GM19397 (cell line): ENCODE data around the gene AATK.

Source experiments
- ATAC-seq: cut with Tn5 transposase; IDR thresholded peaks from one replicate; pipeline ENCODE4 v1.9.1; 2021; ENCODE audit warnings: mild to moderate bottlenecking, moderate library complexity; ENCODE audit not compliant: unreplicated experiment

Gene AATK

DNA sequence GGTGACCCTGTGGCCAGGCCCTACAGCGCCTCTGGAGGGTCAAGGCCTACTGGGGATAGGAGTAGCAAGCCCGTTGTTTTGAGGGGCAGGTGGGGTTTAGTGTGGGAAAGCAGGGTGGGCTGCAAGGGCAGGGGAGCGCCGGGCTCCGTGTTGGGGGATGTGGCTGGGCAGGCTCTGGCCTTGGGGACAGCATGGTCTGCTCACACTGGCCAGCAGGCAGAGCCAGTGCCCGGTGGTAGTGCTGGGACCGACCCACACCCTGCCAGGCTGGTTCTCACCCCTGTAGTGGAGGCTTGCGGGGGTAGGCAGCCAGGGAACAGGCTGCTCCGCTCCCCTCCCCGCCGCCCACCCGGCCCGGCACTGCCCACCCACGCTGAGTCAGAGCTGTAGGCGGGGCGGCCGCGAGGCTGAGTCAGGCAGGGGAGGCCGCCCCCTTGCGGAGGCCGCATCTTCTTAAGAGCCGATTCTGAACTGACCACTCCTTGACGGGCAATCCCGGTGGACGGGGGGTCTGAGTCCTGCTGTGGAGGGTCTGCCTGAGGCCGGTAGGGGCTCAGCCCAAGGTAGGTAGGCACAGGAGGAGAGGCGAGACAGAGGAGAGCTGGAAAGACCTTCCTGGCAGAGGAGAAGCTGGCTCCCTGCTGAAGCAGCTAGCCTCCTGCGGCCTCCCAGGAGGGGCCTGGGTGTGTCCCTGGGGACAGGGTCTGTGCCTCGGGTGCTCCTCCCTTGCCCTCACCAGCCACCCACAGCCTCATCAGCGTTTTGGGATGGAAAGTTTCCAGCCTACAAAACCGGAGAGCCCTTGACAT is 68.7 kb downstream of the AATK start:
- ATAC-seq = no peak

DNA sequence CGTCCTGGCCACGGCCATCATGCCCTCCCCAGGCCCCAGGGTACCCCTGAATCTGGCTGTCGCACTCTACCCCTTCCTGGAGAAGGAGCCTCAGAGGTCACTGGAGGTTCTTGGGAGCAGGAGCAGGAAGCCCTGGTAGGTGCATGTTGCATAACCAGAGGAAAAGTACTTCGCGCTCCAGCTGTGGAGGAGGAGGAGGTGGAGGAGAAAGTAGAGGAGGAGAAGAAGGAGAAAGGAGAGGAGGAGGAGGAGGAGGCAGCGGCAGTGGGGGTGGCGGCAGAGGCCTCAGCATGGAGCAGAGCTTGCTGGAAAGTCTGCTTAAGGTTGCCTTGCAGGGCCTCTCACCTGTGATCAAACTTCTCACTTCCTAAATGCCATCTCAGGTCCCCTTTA is 69.3 kb downstream of the AATK start:
- no peak for ATAC-seq

DNA sequence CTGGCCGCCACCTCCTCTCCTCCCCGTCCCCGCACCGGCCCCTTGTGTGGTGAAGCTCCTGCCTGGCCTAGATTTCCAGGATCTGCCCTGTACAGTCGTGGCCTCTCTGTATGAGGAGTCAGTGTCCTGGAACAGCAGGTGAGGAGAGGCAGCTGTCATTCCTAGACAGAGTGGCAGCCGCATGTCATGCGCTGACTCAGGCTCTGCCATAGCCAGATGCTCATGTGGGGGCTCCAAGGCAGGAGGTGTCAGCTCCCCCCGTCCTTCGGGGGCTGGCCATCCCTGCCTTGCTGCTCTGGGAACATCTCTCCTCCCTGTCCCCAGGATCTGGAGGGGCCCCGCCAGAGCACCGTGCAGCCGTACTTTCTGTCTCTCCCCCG is 70.6 kb downstream of the AATK start:
- ATAC-seq = no peak

DNA sequence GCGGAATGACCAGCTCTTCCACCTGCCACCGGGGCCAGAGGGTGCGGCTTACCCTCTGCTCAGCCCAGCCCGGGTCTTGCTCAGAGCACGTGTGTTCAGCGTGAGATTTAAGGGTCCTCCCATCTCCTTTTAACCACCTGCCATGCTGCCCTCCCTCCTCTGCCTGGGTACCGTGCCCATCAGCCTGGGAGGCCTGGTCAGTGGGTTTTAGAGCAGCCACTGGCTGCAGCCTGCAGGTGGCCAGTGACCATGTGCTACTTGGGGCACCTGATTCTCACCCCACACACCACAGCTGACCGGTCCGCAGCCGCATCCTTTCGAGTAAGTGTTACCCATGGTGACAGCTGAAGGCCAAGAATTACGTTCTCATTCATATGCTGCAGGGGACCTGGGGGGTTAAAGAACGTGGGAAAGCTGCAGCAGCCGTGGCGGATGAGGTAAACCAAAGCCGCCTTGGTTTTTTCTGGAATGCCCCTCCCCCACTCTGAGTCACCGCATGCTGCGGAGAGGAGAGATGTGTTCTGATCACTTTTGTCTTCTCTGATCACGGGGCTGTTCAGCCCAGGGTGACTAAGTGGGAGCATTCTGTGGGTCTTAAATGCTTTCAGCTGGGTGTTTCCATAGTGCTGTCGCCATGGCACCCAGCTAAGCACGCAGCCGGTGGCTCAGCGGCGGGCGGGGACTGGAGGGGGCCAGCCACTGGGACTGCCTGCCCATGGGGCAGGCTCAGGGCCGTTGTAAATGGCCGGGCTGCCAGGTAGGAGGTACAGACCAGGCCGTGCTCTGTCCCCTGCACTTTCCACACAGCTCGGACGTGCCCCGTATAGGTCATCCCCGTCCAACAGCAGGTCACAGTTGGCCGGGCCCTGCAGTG is 71.3 kb downstream of the AATK start:
- ATAC-seq = no peak

DNA sequence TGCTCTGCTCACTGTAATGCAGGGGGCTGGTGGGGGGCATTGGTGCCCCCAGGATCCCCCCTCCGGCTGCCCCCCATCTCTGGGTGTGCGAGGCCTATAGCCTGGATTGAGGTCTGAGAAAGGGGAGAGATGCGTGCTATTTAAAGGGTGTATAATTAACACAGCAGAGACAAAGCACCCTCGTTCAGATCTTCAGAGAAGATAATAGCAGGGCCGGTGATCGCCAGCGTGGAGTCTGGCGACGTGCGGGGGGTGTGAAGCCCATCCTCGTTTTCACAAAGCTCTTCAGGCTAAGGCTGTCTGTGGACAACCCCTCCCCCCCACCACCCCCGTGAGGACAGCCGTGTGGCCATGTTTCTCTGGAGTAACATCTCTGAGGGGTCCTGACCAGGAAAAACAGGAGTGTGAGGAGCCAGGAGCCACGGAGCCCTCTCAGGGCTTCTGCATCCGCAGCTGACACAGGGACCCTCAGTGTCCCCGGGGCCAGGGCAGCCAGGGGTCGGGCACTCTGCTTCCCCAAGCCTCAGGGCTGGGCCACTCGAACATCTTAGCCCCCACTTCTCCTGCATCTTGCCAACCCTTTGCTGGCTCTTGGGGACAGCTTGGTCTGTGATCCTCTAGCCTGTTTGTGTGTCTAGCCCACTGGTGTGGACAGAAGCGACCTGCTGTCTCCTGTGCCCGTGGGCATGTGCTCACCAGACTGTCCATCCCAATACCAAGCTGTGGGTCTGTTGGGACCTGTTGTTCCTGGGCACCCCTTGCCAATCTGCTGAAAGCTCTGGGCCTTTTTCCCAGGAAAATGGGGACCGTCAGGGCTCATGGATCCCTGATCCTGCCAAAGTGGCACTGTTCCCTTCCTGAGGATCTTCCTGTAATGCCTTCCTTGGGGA is 72.2 kb downstream of the AATK start:
- no peak for ATAC-seq

DNA sequence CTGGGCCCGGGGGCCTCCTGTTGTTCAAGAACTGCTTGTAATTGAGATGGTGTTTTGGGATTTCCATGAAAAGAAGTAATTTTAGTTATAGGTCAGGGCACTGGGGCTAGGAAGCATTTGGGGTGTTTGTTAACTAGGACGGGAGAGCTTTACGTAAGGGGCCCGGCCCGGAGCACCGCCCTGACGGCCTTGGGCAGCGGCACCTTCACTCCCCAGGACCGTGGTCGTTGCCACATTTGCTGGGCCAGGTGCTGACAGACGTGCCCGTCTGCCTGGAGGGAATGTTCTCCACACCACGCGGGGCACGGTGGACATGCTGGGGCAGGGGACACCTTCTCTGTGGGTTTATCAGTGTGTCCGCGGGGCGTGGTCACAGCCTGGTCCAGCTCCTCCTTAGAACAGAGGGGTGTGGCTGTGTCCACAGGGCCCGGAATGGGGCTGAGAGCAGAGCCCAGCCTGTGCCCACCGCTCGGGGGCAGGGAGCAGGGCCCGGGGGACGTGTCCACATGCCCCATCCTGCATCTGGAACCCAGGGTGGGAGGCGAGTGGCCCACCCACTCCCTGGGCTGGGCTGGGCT is 73.4 kb downstream of the AATK start:
- ATAC-seq = no peak

DNA sequence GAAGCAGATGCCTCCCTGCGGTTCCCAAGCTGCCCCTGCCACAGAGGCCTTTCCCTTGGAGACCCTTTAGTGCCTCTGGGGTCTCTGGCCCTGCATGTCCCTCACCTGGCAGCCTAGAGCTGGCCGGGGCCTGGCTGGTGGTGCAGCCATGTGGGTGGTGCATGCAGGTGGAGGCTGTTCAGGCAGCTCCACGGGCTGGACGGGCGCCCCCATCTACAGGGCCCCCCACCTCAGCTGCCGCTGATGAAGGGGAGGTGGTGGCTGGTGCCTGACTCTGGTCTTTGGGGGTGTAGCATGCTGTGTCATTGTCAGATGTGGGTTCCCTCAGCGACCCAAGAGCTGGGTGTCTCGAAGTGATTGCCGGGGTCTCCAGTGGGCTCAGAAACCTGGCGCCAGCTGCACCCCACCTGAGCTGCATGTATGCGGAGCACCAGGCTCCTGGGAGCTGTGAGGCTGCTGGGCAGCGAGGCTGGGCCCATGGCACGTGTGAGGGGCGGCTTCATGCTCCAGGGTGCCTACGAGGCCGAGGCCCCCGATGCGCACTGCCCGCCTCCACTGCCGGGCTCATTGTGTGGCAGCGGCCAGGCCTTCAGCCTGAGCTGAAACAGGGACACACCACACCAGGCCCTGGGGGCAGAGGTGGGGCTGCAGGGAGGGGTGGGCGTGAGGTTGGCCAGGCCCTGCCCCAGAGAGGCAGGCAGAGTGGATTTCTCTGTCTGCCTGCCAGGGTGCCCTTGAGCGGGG is 74.1 kb downstream of the AATK start:
- no peak for ATAC-seq

DNA sequence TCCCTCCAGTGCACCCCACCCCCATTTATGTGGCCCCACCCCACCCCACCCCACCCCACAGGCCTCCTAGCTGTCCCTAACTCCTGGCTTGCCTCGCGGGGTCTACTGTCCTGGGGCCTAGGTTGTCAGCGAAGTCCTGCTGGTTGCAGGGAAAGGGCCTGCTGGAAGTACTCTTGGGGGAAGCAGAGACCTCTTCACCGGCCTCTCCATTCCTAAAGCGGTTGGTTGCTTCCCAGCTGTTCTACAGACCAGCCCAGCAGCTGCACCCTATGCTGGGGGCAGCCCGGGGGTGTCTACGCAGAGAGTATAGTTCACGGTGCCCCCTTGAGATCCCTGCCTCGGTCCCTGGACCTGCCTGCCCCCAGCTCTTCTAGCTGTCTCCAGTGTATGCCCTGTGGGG is 74.9 kb downstream of the AATK start:
- no peak for ATAC-seq

DNA sequence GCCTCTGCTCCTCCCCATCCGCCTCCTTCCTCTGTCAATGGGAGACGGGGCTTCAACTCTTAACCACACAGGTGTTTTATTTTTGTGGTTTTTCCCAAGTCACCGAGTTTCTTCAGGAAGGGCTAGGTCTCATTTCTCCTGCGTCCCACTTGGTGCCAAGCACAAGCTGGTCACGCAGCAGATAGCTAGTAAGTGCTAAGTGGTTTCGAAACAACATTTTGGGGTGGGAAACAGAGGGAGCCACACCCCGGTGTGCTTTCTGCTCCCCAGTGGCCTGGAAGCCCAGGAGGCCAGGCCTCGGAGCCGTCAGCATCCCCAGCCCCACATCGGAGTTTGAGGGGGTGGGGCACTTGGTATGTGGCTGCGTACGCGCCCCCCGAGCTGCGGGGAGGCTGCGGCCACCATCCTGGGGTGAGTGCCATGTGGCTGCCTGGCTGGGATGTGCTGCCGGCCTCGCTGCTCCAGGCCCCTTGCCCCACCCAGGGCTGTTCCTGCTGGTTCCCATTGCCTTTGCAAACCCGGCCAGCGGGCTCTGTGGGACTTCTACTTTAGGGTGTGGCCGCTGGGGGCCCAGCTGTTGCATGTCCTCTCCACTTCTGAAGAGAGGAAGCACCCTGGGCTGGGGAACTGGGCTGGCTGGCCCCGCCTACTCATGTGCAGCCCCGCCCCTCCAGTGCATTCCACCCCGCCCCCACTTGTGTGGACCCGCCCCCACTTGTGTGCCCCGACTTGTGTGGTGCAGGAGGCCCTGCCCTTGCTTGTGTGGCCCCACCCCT is 75.5 kb downstream of the AATK start:
- no peak for ATAC-seq

DNA sequence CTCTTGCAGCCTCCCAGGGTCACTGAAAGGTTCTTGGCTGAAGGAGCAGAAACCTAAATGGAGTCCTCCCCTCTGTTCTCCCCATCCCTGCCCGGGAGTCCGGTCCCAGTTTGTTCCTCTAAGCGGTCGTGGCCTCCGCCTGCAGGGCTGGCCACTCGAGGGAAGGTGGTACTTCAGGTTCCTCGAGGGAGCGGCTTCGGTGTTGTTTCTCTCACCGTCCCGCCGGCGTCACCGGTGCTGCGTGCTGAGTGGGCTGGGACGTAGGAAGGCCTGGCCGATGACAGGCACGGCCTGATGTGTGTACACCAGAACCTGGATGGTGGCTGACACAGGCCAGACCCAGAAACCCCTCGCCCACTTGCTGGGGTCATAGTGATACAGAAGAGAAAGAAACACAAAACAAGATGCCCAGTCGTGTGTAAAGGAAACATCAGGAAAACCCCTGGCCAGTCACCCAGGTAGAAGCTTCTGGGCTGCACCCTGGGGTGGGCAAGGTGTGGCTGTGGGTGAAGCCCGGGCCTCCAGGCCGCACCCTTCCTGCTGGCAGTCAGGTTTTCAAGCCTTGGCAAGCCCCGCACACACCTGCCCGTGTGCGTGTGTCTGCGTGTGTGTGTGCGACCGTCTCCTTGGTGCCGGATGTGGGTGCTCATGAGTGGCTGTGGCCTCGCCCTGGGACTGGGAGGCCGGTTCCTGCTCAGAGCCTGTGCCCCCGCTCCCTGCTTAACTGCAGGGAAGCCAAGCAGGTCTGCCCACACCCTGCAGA is 79.1 kb downstream of the AATK start:
- no peak for ATAC-seq

DNA sequence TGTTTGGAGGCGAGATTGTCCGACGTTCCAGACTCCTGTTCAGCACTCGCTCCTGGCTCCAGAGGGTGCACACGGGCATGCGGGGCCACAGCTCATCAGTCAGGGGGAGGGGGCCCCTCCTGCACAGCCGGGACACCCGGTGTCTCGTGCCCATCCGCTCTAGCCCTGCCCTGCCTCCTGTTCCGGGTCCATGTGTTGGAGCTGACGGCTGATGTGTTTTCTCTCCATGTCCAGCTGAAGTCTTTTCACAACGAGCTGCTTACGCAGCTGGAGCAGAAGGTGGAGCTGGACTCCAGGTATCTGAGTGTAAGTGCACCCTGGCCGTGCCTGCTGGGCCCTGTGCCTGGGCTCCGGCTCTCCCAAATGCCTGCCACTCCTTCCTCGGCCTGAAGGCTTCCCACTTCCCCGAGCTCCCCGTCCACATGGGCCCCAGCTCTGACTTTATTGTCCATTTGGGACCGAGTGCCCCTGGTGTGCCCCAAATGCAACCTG is 80.6 kb downstream of the AATK start:
- ATAC-seq = no peak

DNA sequence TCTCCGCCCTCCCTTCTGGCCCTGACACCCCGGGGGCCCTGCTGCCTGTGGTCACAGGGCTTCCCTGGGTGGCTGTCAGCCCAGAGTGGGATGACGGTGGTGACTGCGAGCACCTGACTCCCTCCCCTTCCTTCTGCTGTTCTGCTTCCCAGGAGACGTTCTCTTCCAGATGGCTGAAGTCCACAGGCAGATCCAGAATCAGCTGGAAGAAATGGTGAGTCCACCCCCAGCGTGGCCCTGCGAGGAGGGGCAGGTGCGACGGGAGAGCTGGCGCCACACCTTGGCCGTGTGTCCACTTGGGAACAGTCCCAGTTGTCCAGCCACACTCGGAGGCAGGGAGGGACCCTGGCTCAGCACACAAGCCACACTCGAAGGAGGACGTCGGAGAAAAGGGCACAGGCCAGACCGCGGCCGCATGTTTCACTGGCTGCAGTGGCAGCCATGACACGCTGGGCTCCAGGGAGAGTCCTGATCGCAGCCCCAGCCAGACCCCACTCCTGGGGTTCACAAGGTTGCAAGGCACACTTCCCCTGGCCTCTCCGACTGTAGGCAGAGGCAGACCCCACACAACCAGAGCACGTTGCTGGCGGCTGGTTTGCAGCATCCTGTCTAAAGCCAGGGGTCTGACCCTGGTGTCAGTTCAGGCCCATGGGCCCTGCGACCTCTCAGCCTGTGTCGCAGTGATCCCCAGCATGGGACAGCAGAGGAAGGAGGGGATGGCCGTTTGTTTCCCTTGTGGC is 81.2 kb downstream of the AATK start:
- no peak for ATAC-seq

DNA sequence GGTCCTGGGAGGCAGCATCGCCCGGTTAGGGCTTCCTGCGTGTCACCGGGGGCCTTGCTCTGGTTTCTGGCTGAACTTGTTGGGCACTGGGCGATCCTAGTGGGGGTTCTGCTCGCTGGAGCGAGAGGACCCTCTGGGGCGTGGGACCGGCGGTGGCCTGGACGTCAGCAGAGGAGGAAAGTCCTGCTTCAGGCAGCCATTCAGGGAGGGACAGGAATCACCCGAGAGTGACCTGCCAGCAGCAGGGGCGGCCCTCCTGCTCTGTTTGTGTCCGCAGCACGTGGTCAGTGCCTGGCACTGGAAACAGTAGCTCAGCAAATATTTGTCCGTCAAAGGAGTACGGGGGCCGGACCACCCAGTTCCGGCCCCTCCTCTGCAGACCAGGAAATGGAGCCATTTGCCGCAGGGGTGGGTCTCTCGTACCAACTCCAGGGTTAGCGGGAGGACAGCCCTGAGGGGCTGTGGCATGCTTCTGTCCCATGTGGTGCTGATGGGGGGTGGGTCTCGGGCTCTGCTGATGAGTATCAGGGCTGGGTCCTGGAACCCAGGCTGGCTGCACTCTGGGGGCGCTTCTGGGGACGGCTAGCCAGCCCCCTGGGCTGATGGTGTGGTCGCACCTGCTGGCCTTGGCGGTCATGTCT is 82.8 kb downstream of the AATK start:
- no peak for ATAC-seq

DNA sequence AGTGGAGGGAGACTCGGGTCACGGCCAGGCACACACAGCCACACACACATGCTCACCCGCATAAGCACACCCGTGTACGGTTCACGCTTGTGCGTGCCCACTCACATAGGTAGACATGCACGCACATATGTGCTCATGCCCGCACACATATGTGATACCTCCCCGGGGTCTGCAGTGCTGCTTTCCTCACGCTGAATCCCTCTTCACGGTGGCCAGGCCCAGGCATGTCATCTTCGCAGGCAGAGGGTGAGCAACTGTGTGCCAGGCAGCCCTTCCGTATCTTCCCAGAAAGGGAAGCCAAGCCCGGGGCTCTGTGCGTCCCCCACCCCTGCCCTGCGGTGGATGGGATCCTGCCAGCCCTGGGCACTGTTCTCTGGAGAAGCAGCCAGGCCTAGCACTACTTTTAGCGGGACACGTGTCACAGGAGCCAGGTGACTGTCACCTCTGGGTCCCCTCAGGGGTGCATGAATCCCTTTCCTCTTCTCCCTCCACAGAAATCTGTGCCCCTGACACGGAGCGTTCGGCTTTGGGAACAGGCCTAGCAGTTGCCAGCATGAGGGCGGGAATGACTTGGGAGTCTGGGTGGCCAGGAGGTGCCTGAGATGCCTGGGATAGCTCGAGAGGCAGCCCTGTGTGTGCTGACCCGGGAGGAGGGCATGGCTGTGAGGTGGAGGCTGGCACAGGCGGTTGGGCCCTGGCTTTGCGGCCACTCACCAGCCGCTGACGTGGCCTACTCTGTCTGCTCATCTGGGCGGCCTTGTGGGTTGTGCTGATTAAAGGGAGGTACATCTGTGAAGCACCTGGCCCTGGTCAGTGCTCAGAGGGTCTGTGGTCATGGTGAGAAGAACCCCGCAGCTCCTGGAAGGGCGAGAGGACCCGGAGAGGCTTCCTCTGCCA is 83.6 kb downstream of the AATK start:
- ATAC-seq = no peak

DNA sequence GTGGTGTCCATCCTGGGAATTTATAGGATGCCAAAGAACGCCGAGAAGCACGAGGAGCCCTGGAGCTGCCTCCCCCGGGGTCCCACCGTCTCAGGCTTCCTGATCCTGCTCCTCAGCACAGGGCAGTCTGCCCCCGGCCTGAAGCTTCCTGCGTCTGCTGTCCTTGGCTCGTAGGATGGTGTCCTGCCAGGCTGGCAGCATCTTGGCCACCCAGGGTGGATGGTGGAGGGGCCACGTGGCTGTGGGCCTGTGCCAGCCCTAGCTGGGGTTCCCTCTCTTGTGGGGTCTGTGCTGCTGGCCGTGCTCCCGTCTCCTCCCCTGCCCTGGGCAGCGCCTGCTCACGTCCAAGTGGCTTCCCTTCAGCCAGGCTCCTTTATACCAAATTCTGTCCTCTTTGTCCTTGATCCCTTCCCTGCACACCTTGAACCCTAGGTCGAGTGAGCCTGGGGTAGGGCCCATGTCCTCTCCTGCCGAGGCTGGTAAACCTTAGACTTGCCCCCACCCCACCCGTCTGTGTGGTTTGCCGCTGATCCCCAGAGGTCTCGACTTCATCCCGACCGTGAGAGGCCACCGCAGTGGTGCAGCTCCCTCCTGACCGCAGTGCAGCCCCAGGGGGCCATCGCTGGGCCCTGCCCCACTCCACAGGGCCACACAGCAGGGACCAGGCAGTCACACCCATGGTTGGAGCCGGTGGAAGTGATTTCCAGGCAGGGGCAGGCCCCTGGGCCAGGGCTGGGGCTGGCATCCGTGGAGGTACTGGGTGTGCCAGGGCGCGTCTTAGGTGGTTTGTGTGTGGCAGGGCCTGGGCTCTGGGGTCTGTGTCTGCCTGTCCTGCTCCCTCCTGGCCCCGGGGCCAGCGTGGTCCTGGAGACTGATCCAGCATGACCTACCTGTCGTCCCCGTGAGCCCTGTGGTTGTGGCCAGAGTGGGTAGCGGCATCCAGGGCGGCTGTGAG is 84.5 kb downstream of the AATK start:
- no peak for ATAC-seq
